Activated T-cell treated with anti-CD3 and anti-CD28 coated beads, Interleukin-2, amount 50 U/mL, for 1 hour (primary cell): ENCODE results near the gene CLSTN1.
"Not testable (repeated sequence)": the region's sequence is repeated elsewhere in the genome, so short reads cannot be mapped to it uniquely, and the experiment has no call there.

Experiments
- DNase-seq: peaks from one replicate; pipeline ENCODE4 v3.0.0-alpha.2; 2020

Gene CLSTN1

GRCh38 chr1:9794081-9794480, 29.7 kb downstream of the CLSTN1 start:
- no peak for DNase-seq

- no peak for DNase-seq
Observed at GRCh38 chr1:9793291-9793690, 30.5 kb downstream of the CLSTN1 start.

DNA sequence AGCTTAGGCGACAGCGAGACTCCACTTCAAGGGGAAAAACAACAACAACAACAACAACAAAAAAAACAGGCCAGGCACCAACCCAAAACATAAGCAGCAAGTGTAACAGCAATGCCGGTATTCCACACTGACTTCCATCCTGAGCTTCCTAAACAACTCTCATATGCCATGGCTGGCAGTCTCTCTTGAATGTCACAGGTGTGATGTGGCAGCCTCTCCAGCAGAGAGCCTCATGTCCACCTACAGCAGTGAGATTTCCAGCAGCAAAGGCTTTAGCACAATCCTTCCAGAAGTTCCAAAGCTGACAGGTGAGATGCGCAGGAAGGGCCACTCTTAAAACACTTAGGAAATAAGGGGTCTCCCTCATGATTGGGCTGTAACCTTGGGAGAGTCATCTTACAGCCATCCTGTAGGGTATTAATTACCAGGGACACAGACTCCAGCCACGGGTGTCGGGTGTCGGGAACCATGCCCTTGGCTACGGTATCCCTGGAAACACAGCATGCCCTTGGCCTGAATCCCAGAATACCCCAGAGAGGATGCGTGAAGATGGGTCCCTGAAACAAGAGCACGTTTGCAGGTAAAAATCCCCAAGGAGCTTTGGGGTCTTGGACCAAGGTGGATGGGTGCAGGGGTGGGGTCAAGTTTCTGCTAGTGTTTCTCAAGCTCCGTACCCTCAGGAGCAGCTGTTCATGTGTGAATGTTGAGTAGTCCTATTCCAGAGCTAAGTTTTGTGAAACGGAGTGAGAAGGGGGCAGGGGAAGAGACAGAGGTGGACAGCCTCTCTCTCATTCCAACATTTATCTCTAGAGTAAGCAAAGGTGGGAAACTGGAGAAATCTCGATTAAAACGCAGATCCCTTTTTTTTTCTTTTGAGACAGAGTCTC, 31.4 kb downstream of the CLSTN1 start:
- DNase-seq = no peak

DNA sequence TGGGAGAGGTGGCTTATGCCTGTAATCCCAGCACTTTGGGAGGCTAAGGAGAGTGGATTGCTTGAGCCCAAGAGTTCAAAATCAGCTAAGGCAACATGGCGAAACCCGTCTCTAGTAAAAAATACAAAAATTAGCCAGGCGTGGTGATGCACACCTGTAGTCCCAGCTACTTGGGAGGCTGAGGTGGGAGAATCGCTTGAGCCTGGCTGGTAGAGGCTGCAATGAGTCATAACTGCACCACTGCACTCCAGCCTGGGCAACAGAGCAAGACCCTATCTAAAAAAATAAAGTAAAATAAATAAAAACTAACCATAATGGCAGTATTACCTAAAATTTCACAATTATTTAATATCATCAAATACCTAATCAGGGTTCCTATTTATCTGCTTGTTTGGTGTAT, 34.1 kb downstream of the CLSTN1 start:
- not testable (repeated sequence) for DNase-seq

DNA sequence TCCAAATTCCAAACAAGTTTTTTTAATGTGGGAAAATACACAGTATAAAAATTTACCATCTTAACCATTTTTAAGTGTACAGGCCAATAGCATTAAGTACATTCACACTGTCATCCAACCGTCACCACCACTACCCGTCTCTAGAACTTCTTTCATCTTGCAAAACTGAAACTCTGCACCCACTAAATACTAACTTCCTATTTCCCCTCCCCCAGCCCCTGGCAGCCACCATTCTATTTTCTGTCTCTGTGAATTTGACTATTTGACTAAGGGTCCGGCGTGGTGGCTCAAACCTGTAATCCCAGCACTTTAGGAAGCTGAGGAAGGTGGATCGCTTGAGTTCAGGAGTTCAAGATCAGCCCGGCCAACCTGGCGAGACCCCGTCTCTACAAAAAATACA, 36.1 kb downstream of the CLSTN1 start:
- peak; percentile 31 for DNase-seq

DNA sequence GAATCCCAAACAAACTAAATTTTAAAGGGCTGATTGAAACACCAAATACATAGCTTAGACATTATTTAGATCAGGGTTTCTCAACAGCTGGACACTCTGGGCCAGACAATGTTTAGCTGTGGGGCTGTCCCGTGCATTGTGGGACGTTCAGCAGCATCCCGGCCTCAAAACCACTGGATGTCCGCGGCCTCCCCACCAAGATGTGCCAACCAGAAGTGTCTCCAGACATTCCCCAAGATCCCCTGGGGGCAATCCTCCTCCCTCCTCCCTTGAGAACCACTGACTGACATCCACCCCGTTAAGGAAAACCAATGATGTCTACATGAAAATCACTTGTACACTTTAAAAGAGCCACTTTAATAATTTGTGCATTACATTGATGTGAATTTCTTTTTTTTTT, 38.4 kb downstream of the CLSTN1 start:
- DNase-seq = no peak

DNA sequence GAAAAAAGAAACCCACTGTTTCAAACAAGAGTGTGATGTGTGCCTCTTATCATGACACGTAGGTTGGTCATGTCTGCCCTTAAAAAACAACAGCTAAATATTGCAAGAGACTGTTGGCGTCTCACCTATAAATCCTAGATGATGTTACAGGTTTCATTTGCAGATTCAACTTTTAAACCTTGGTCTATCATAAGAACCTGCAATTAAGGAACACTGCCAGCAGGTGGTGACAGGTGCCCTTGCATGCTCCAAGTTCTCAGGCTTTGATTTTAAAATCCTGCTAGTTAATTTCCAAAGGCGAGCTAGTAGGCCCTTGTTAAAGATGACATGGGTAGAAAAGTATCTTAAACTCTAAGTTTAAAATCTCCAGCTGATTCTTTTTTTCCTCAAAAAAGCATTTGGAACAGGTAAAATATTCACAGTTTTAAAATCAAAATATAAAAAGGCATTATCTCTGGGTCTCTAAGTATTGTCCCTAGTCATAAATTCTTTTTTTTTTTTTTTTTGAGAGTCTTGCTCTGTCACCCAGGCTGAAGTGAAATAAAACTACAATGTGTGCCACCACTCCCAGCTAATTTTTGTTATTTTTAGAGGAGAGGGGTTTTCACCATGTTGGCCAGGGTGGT, 39.1 kb downstream of the CLSTN1 start:
- peak; percentile 61 for DNase-seq

- DNase-seq = no peak
Observed at GRCh38 chr1:9782897-9783296, 40.9 kb downstream of the CLSTN1 start.

DNA sequence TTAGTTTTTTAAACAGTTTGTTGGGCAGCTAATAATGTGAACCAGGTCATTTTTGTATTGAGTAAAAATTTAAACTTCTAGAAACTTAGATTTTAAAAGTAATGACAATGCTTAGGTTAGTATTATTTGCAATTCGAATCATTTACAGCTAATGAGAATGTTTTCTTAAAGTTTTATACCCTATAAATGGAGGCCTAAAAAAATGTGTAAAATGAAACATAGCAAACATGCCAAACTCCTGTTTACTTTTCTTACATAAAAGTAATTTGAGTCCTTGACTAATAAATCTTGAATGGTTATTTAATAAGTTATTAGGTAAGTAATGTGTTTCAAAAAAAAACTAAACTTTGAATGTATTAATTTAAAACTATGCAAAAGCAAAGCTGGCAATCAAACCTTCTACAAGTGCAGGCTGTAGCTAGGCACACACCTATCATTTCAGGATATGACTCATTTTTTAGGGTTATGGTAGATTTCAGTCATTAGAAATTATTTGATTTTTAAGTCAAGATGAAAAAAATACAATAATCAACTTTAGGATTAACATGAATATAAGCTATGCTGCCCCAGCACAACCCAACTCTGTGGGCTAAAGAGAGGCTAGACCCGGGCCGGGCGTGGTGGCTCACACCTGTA, 41.5 kb downstream of the CLSTN1 start:
- no peak for DNase-seq

DNA sequence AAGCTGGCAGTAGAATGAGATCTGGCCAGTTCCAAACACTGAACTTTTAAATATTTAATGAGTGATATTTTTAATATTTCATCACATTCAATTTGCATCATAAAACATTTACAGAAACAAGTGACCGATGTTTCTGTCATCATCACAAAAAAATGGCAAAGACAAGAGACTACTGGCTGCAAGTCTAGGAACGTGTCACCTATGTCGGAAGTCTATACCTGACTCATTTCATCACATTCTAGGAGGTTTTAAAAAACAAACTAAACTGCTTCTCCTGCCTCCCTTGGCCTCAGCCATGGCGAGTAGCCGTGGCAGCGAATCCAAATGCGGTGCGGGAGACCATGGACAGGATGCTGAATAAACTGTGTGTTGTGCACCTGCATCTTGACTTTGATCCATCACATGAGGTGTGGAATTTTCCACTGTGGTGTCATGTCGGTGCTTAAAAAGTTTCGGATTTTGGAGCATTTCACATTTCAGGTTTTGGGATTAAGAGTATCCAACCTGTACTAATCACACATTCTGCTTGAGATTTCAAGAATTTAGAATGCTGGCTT, 43.1 kb downstream of the CLSTN1 start:
- no peak for DNase-seq

DNA sequence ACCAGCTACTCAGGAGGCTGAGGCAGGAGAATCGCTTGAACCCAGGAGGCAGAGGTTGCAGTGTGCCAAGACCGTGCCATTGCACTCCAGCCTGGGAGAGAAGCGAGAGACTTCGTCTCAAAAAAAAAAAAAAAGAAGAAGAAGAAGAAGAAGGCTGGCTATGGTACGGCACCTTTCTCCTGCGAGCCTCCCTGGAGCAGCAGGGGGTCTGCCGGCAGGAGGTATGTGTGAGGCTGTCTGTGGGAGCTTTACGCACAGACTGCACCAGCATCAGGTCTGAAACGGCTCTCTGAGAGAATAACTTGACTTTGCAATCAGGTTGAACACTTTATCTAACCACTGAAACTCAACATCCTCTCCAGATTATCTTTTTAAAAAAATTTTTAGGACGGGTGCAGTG, 44.9 kb downstream of the CLSTN1 start:
- no peak for DNase-seq

DNA sequence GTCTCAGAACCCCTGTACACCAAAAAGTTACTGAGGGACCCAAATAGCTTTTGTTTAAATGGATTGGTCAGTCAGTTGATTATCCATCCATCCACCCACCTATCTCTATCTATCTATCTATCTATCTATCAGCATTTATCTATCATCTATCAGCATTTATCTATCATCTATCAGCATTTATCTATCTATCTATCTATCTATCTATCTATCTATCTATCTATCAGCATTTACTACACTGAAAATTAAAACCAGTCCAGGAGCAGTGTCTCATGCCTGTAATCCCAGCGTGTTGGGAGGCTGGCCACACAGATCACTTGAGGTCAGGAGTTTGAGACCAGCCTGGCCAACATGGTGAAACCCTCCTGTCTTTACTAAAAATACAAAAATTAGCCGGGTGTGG, 47.1 kb downstream of the CLSTN1 start:
- no peak for DNase-seq

GRCh38 chr1:9774712-9775679, 48.8 kb downstream of the CLSTN1 start:
- no peak for DNase-seq

DNA sequence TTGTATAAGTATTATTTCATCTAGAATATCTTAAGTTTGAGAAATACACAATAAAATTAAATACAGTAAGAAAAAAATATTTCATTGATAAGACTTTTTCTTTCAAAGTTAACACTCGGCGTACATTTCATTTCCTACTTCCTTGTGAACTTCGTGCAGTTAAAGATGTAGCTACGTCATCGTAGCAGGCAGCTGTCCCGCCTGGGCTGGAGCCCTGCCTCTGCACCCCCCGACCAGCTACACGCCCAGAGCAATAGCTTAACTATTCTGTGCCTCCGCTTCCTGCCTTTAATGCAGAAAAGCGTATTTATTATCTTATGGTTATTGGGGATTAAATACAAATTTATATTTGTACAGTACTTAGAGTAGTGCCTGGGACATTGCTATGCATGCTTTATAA, 53.5 kb downstream of the CLSTN1 start:
- DNase-seq = no peak

DNA sequence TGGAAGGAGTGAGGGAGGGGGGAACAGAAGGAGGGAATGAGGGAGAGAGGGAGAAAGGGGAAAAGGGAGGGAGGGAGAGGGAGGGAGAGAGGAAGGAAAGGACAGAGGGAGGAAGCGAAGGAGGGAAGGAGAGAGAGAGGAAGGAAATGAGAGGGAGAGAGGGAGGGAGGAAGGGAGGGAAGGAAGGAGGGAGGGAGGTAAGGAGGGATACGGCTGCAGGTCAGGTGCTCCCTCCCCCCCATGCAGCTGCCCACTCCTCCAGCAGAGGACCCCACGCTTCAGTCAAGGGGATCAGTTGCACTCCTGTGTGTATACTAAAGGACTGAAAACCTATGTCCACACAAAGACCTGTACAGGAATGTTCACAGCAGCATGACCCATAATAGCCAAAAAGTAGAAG, 54.8 kb downstream of the CLSTN1 start:
- DNase-seq = no peak

DNA sequence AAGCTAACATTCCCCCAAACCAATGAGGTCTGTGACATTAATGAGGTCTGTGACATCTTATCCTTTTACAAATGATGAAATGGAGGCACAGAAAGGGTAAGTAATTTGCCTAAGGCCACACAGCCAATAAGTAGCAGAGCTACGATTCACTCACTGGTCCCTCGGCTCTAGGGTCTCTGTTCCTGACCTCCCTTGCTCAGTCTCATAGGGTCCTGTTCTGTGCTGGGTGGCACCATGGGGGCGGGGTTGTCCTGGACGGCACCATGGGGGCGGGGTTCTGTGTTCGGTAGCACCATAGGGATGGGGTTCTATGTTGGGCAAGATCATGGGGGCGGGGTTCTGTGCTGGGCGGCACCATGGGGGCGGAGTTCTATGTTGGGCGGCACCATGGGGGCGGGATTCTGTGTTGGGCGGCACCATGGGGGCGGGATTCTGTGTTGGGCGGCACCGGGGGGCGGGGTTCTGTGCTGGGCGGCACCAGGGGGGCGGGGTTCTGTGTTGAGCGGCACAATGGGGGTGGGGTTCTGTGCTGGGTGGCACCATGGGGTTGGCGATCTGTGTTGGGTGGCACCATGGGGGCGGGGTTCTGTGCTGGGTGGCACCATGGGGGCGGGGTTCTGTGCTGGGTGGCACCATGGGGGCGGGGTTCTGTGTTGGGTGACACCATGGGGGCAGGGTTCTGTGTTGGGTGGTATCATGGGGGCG, 55.6 kb downstream of the CLSTN1 start:
- DNase-seq = peak; percentile 27

DNA sequence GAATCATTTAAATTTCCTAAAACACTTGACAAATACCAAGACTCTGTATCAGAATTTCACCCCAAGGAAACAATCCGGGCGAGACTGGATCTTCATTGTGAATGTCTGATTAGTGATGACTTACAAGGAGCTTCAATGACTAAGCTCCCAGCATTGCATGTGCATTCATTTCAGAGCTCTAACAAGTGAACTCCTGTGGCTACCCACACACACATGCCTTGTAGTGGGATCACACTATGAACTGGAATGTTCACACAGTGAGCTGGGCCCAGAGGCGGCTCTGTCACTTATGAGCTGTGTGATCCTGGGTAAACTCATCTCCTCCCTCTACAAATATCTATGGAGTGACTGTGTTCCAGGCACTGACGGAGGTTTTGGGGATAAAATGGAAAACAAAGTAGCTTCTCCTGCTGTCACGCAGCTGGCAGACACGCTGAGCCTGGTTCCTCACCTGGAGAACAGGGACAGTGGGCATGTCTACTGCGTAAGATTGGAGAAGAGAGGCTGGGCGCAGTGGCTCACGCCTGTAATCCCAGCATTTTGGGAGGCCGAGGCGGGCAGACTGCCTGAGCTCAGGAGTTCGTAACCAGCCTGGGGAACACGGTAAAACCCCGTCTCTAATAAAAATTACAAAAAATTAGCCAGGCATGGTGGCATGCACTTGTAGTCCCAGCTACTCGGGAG, 56.9 kb downstream of the CLSTN1 start:
- DNase-seq = no peak

DNA sequence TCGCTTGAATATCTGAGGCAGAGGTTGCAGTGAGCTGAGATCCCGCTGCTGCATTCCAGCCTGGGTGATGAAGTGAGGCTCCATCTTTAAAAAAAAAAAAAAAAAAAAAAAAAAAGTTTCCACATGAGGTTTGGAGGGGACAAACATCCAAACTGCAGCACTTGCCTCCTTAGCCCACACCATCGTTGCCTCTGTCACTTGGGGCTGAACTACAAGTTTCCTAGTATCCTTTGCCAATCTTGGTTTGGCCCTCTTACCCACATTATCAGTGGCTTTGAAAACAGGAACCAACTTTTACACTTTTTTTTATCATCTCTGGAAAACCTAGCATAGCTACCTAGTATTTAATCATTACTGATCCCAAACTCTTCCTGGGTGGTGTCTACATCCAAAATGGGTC, 59.2 kb downstream of the CLSTN1 start:
- DNase-seq = no peak

GRCh38 chr1:9763914-9764313, 59.9 kb downstream of the CLSTN1 start:
- DNase-seq = no peak

GRCh38 chr1:9762446-9762845, 61.3 kb downstream of the CLSTN1 start:
- not testable (repeated sequence) for DNase-seq

DNA sequence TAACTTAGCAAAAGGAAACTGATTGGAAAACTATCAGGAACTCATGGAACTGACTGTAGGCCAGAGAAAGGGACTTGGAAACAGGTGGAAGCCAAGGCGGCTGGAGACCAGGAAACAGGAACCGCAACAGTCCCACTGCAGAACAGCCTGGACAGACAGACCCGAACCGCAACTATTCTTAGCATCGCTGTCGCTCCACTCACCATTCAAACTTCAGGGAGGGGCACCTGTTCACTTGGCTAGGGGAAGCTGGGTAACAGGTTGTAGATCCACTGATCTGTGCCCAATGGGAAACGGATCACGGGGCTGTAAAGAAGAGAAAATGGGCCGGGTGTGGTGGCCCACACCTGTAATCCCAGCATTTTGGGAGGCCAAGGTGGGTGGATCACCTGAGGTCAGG, 61.9 kb downstream of the CLSTN1 start:
- DNase-seq = no peak
